ENCODE data around the gene MRPL51.
A peak's percentile ranks its signal among the peaks of the same experiment; 100 is the strongest.
"Not testable (repeated sequence)": the region's sequence is repeated elsewhere in the genome, so short reads cannot be mapped to it uniquely, and the experiment has no call there.

MRPL51 gene

DNA sequence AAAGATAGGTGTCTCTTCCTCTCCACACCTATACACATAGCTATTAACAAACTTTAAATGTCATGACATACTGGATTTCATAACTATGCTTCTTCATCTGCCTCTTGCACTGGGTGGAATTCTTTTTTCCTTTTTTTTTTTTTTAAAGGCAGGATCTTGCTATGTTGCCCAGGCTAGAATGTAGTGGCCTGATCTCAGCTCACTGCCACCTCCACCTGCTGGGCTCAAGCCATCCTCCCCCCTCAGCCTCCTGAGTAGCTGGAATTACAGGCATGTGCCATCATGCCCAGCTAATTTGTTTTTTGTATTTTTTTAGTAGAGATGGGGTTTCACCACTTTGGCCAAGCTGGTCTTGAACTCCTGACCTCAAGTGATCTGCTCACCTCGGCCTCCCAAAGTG lies 4.8 kb downstream of the MRPL51 start:
- no peak for DNase-seq (ENCODE audit: low read depth in 3 of 3)

DNA sequence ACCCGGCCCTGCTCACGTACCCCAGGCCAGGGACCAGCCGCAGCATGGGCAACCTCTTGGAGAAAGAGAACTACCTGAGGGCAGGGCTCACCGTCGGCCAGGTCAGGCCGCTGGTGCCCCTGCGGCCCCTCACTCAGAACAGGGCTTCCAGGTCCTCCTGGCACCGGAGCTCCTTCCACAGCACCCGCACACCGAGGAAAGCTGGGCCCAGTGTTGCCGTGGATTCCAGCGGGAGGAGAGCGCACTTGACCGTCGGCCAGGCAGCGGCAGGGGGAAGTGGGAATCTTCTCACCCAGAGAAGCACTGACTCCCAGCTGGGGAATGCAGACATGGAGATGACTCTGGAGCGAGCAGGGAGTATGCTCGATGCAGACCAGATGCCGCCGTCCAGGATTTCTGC lies 14.6 kb downstream of the MRPL51 start:
- DNase-seq (ENCODE audit: low read depth in 3 of 3) = no peak

DNA sequence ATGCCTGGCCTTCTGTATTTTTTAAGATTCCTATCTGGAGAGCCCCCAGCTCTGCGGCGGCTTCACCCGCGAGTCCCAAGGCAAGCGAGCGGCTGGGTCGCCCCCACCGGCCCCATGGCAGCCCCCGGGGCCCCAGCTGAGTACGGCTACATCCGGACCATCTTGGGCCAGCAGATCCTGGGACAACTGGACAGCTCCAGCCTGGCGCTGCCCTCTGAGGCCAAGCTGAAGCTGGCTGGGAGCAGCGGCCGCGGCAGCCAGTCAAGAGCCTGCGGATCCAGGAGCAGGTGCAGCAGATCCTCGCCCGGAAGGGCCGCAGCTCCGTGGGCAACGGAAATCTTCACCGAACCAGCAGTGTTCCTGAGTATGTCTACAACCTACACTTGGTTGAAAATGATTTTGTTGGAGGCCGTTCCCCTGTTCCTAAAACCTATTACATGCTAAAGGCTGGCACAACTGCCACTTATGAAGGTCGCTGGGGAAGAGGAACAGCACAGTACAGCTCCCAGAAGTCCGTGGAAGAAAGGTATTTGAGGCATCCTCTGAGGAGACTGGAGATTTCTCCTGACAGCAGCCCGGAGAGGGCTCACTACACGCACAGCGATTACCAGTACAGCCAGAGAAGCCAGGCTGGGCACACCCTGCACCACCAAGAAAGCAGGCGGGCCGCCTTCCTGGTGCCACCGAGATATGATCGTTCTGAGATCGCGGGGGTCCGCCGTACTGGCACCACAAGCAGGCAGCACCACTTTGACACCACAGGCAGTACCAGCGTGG lies 15.3 kb downstream of the MRPL51 start:
- not testable (repeated sequence) for DNase-seq (ENCODE audit: low read depth in 3 of 3)

DNA sequence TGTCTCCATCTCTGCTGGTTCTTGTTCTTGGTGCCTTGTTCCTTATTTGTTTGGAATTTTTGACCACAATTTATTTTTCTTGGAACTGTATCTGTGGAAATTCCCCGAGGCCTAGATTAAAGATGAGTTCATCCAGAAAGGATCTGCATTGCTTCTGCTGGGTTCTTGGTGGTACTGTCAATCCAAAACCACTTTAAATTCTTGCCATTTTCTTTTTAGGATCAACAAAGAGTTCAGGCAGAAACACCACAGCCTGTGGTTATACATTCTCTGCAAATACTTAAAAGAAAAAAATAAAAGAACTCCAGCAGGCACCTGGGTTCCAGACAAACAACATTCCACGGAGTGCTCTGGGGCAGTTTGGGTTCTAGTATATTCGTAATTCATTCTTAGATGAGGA lies 16.6 kb downstream of the MRPL51 start:
- no peak for DNase-seq (ENCODE audit: low read depth in 3 of 3)

DNA sequence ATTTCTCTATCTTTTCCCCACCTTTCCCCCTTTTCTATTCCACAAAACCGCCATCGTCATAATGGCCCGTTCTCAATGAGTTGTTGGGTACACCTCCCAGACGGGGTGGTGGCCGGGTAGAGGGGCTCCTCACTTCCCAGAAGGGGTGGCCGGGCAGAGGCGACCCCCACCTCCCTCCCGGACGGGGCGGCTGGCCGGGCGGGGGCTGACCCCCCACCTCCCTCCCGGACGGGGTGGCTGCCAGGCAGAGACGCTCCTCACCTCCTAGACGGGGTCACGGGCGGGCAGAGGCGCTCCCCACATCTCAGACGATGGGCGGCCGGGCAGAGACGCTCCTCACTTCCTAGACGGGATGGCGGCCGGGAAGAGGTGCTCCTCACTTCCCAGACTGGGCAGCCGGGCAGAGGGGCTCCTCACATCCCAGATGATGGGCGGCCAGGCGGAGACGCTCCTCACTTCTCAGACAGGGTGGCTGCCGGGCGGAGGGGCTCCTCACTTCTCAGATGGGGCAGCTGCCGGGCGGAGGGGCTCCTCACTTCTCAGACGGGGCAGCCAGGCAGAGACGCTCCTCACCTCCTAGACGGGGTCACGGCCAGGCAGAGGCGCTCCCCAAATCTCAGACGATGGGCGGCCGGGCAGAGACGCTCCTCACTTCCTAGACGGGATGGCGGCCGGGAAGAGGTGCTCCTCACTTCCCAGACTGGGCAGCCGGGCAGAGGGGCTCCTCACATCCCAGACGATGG lies 17.7 kb downstream of the MRPL51 start:
- DNase-seq (ENCODE audit: low read depth in 3 of 3) = not testable (repeated sequence)

DNA sequence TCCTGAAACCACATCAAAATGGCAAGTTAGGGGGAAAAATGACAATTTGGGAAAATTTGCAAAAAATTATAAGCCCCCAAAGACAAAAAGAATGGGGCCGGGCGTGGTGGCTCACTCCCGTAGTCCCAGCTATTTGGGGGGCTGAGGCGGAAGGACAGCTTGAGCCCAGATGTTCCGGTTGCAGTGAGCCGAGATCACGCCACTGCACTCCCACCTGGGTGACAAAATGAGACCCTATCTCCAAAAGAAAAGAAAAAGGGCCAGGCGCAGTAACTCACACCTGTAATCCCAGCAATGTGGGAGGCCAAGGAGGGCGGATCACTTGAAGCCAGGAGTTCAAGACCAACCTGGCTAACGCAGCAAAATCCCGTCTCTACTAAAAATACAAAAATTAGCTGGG lies 20.6 kb downstream of the MRPL51 start:
- no peak for DNase-seq (ENCODE audit: low read depth in 3 of 3)

DNA sequence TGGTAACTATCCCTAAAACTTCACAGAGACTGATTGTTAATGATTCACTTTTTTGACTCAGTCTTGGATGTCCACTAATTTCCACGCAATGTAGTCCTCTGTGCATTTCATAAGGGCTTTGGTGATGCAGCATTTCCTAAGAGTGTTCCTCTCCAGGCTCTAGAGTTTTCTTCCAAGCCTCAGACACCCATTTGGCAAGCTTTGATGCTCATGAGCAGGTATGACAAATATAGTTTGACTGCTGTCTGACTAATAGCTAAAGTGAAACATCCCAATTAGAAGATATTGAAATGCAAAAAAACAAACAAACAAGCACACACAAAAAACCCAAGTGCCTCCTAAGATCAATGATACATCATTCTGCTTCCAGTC lies 21.1 kb downstream of the MRPL51 start:
- DNase-seq (ENCODE audit: low read depth in 3 of 3) = no peak

DNA sequence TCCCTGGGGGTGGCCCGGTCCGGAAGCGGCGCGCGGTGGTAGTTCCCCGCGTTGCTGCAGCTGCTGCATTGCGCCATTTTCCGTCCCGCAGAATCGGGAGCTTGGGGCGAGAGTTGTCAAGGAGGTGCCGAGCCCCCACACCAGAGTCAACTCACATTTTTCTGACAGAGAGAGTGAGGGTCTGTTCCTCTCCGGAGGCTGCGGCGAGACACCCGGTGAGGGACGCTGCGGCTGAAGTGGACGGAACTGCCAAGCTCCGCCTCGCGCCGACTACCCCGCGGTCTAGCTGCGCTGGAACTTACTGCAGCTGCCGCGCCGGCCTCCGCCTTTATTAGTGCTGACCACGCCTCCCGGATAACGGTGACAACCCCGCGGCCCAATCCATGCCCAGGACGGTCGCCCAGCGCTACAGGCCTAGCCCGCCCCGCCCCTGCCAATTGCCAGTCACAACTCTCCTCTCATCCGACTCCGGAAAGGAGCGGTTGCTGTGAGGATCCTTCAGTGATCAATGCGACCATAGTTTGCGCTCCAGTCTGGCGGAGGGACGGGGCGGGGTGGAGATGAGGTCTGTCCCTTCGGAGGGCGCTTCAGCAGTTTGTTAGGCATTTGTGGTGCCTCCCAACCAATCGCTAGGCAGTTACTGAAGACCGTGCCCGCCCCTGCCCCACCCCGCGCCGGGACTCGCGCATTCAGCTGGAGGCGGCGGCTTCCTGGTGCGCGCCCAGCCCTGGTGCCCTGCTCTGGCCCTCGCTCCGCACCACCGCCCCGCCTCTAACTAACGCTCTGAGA lies 22.5 kb downstream of the MRPL51 start, which contains the start of gene VAMP1:
VAMP1 (minus strand) TSS at position 303 of the 789 bp plus-strand sequence; CDS start at position 157, 146 bp downstream.
- peak; percentile 96 to 98 (median 96) for DNase-seq (ENCODE audit: low read depth in 3 of 3)

DNA sequence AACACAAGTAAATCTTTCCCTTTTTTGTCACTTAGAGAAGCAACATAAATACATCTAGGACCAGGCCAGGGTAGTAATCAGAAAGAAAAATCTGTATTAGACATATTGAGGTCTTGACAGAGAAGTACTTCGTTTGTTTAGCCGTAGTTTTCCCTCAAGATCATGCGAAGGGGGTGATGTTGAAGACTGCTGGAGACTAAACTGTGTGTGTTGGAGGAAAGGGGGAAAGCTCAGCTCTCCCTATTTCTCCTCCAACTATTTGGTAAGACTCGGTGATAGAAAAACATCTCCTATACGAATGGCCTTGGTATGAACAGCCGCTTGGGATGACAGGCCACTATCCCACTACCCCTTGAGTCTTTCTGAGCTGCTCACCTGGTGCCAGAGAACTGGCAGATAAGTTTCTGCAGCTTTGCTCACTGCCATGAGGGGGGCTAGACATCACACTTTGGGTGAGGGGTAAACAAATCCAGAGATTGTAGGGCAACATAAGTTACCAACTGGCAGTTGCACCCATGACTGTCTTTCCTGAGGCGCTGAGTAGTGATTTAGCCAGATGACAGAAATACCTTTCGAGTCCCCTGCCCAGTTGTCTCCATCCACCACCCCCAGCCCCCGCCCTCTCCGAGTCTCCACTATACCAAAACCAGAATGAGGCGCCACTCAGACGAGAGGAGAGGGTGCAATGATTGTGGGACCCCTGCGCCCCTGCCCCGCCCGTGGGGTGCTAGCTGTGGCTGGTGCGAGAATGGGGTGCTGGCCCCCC lies 23.3 kb downstream of the MRPL51 start:
- DNase-seq (ENCODE audit: low read depth in 3 of 3) = no peak

DNA sequence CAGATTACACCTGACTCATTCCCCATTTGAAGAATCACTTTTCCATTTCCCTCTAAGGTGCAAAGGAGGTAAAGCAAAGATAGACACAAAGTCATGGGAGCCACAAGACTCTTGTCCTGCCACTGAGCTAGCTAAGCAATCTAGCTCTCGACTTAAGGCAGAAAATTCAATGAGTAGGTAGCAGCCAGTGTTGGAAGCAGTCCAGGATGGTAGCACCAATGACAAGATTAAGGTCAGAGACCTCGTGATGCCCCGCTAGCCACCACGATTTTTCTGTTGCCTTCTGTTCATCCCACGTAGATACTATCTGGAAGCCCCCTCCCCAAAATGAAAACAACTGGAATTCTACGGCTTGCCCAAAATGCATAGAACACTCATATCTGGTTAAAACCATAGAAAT lies 24.0 kb downstream of the MRPL51 start:
- DNase-seq (ENCODE audit: low read depth in 3 of 3) = no peak

DNA sequence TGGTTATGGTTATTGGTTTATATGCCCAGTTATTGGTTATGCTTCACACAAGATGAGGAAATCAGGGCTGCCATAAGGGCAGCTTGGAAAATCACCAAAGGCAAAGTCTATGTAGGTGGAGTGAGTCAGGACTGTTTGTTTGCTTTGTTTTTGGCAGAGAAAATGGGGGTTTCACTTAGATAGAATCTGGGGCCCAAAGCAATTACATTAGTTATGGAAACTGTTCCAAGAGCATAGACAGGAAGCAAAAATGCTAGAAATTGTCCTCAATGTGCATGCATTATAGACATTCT lies 24.8 kb downstream of the MRPL51 start:
- no peak for DNase-seq (ENCODE audit: low read depth in 3 of 3)

DNA sequence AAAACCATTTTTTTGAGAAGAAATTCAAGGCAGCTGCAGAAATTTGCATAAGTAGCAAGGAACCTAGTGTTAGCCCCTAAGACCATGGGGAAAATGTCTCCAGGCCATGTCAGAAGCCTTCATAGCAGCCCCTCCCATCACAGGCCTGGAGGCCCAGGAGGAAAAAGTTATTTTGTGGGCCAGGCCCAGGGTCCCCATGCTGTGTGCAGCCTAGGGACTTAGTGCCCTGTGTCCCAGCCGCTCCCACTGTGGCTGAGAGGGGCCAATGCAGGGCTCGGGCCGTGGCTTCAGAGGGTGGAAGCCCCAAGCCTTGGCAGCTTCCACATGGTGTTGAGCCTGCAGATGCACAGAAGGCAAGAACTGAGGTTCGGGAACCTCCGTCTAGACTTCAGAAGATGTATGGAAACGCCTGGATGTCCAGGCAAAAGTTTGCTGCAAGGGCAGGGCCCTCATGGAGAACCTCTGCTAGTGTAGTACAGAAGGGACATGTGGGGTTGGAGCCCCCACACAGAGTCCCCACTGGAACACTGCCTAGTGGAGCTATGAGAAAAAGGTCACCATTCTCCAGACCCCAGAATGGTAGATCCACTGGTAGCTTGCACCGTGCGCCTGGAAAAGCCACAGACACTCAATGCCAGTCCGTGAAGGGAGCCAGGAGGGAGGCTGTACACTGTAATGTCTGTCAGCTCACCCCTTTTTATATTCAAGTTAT lies 25.3 kb downstream of the MRPL51 start:
- not testable (repeated sequence) for DNase-seq (ENCODE audit: low read depth in 3 of 3)

DNA sequence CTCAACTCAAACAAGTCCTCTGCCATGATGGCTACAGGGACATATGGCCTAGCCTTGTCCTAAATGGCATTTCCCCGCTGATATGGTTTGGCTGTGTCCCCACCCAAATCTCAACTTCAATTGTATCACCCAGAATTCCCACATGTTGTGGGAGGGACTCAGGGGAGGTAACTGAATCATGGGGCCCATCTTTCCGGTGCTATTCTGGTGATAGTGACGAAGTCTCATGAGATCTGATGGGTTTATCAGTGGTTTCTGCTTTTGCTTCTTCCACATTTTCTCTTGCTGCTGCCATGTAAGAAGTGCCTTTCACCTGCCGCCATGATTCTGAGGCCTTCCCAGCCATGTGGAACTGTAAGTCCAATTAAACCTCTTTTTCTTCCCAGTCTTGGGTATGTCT lies 26.3 kb downstream of the MRPL51 start:
- DNase-seq (ENCODE audit: low read depth in 3 of 3) = not testable (repeated sequence)

DNA sequence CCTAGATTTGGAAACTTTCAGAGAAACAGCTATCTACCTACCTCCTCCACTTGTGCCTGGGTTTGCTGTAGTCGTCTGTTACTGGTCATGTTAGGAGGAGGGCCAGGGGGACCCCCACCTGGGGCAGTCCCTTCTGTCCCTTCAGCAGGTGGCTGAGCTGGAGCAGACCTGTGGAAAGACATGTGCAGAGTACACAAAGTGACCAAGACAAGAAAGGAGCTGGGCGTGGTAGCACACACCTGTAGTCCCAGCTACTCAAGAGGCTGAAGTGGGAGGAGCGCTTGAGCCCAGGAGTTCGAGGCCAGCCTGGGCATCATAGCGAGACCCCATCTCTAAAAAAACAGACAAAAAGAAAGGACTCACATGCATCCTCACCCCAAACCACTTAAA lies 26.9 kb downstream of the MRPL51 start:
- DNase-seq (ENCODE audit: low read depth in 3 of 3) = no peak

DNA sequence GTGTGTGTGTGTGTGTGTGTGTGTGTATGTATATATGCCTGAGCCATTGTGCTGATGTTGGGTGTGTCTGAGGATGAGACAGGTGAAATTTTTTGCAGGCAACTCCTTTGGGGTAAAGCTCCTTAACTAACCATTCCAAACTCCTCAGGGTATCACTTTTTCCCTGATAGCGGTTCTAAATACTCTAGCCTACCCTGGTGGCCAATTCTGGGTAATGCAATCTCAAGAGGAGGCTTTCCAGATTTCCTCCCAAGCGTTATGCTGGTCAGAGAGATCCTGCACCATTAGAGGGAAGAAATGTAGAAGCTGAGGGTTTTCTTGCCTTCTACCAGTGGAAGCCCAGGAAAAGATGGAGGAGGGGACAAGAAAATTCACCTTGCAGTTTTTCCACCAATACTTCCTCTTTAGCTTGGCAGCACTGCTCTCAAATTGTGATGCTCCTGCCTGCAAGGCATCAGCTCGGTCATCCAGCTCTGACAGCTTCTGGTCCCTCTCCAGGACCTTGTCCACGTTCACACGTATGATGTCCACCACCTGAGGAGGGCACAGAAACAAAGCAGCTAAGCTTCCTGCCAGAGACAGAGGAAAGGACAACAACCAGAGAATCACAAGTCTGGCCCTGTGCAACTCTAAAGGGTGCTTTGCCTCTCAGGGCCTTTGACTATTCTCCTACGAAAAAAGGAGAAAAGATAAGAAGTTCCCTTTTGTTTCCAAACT lies 27.4 kb downstream of the MRPL51 start:
- DNase-seq (ENCODE audit: low read depth in 3 of 3) = no peak

DNA sequence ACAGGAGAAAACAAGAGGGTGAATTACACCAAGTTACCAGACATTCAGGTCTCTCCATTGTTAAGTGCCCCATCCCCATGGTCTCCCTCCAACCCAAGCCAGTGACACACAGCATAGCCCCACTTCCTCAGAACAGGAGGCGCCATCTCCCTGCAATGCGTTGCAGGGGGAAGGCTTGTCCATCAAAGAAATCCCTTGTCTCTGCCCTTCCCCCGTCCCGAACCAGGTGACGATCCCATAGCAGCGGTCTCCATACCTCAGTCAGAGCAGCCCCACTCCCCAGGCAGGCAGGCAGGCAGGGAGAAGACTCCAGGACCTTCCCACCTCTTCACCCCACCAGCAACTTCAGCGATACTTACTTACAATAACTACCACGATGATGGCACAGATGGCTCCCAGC lies 28.5 kb downstream of the MRPL51 start:
- no peak for DNase-seq (ENCODE audit: low read depth in 3 of 3)

DNA sequence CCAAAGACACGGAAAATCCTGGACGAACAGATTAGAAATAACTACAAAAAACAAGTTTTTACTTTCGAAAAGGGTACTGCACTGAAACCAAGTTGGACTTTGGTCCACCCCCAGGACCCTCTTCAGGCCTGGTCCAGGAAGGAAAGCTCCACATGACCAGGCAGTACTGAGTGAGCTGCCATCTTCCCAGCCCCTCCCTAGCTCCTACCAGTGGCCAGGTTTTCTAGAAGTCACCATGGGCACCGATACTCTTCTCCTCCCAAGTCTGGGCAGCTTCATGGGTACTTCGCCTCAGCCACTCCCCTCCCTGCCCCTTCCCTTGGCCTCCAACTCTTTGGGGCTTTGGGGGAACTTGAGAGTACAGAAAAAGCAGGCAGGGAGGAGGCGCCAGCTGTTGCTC lies 29.2 kb downstream of the MRPL51 start:
- no peak for DNase-seq (ENCODE audit: low read depth in 3 of 3)

DNA sequence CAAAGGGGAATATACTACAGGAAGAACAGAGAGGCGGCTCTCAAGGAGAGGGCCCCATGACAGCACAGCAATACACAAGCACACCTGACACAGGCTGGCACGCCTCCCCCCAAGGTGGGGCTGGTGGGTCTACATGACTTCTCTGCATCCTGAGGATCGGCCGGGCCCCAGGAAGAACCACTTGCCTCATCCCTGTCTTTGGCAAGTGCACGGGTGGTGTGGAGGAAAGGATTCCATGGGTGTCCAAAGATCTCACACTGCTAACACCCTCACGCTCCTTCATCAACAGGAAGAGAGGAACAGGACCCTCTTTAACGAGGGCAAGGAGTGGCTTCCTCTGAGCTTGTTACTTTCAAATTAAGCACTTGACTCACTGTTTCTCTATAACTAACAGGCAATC lies 29.8 kb downstream of the MRPL51 start:
- no peak for DNase-seq (ENCODE audit: low read depth in 3 of 3)

DNA sequence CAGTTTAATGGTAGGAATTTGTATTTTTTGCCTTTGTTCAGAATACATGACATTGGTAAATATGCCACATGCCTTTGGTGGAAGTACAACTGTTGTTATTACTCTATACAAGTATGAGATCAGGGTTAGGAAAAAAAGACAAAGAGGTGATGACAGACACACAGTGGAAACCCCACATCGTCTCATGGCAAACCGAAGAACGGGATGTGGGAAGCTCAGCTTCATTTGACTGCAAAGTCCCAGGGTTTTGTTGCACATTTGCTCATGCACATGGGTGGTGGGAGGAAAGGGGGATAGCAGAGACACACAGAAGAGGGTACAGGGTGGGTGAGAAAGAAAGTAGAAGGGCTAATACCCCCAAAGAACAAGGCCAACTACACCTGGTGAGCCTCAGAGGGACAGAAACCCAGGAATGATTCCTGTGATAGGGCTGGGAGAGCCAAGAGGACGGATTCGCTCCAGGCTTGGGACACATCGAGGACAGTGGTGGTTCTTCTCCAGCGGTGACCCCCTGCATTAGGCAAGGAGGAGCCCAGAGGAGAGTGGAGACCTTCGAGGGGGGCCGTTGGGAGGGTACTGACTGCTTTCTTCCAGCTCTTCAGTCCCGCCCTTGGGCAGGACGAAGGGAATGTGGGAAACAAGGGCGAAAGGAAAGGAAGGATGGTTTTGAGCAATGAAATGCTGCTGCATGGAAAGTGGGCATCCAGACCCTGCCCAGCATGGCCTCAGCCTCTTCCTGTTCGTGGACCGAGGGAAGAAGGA lies 30.6 kb downstream of the MRPL51 start:
- DNase-seq (ENCODE audit: low read depth in 3 of 3) = no peak
